ENCODE results near the gene AP1M2.

Gene AP1M2

DNA sequence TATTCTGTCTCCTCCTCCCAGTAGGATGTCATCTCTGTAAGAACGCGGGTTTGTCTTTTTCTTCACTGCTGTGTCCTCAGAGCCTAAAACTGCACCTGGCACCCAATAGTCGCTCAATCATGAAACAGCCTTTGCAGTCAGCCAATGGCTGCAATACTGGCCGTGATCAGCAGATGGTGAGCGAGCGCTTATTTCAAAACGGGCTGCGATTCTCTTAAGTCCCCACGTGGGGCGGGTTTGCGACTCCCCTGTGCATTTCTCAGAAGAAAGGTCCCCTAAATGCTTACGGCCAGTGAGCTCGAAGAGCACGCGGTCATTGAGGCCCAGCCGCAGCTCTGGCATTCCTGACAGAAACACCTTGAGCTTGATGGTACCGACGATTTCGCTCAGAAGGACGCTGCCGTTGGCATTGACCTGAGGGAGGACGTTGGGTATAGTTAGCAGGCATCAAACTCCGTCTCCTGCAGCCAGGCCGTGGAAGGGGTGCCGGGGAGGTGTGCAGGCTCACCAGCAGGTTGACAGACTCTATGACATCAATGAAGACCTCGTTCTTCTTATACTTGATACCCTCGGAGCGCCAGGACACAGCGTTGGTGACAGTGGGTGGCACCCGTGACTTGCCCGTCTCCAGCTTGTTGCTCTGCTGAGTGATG, 6.0 kb downstream of the AP1M2 start:
- TF ChIP-seq REST (IDR thresholded peaks at IDR 0.05; ENCODE audit: insufficient read depth in 1 of 2, low read depth in 2 of 2, low read length in 2 of 2) (no peak), SIN3A (IDR thresholded peaks at IDR 0.05; ENCODE audit: borderline replicate concordance, insufficient read depth, low read length) (no peak), TAF1 (IDR thresholded peaks at IDR 0.05; ENCODE audit: borderline replicate concordance, insufficient read depth, low read length) (no peak)

GRCh38 chr19:10577951-10578350, 9.2 kb downstream of the AP1M2 start:
- no peak for TF ChIP-seq POLR2AphosphoS5 (IDR thresholded peaks at IDR 0.05; ENCODE audit: low read depth, low read length)
- TF ChIP-seq FOXP2 (optimal IDR thresholded peaks at IDR 0.05; ENCODE audit: borderline replicate concordance, extremely low read depth, extremely low read length, insufficient read depth), result no peak
- no peak for TF ChIP-seq TAF1 (IDR thresholded peaks at IDR 0.05; ENCODE audit: borderline replicate concordance, insufficient read depth, low read length)
- no peak for TF ChIP-seq SIN3A (IDR thresholded peaks at IDR 0.05; ENCODE audit: borderline replicate concordance, insufficient read depth, low read length)

GRCh38 chr19:10575011-10575716, 11.9 kb downstream of the AP1M2 start:
- no peak for TF ChIP-seq FOXP2 (optimal IDR thresholded peaks at IDR 0.05; ENCODE audit: borderline replicate concordance, extremely low read depth, extremely low read length, insufficient read depth)
- TF ChIP-seq REST (IDR thresholded peaks at IDR 0.05; ENCODE audit: insufficient read depth in 1 of 2, low read depth in 2 of 2, low read length in 2 of 2), result no peak
- TF ChIP-seq TAF1 (IDR thresholded peaks at IDR 0.05; ENCODE audit: borderline replicate concordance, insufficient read depth, low read length), result no peak
- no peak for TF ChIP-seq SIN3A (IDR thresholded peaks at IDR 0.05; ENCODE audit: borderline replicate concordance, insufficient read depth, low read length)
- no peak for TF ChIP-seq POLR2AphosphoS5 (IDR thresholded peaks at IDR 0.05; ENCODE audit: low read depth, low read length)

DNA sequence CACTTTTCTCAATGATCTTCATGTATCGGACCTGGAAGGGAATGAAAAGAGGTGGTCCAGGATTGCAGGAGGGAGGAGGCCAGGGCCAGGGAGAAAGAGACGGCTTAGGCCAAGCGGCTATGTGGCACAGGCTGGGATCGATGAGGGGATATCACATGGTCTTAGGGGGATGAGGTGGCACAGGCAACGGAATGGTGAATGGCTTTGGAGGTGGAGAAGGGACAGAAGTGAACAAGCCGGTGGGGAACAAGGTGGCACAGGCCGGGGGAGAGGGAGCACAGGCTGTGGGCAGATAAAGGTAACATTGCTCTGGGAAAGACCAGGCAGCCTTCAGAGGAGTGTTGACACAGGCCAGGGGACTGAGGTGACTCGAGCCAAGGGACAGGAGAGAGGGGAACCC, 12.7 kb downstream of the AP1M2 start:
- TF ChIP-seq TAF1 (IDR thresholded peaks at IDR 0.05; ENCODE audit: borderline replicate concordance, insufficient read depth, low read length) (no peak), REST (IDR thresholded peaks at IDR 0.05; ENCODE audit: insufficient read depth in 1 of 2, low read depth in 2 of 2, low read length in 2 of 2) (no peak), FOXP2 (optimal IDR thresholded peaks at IDR 0.05; ENCODE audit: borderline replicate concordance, extremely low read depth, extremely low read length, insufficient read depth) (no peak), POLR2AphosphoS5 (IDR thresholded peaks at IDR 0.05; ENCODE audit: low read depth, low read length) (no peak), SIN3A (IDR thresholded peaks at IDR 0.05; ENCODE audit: borderline replicate concordance, insufficient read depth, low read length) (no peak)

DNA sequence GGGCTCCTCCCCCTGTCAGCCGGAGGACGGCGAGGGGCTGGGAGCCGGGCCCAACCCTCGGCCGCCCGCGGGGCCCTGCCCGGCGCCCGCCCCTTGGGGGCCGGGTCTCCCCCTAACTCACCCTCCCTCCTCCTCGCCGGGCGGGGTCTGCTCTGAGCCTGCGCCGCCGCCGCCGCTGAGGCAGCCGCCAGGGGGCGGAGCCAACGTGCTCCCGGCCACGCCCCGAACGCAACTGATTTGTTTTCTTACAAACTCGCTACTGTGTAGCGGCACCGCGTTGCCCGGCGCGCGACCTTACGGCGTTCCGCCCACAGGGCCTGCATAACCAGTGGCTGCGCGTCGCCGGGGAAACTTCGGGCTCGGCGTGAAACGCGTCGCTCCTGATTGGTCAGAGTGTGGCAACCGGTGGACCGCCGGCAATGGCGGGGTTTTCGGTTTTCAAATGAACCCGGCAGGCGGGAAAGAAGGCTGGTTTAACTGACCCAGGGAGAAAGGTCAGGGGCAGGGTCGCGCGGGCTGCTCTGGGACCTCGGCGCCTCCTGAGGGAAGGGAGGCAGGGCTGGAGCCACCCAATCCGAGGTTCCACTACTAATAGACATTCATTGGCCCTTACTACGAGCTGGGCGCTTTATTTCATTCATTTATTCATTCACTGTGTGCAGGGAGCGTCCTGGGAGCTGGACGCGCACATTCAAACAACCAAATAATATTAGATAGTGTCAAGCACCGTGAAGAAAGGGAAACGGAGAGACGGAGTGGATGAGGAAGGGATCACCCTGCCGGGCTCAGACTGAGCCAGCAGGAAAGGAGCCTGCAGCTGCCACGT, 18.1 kb downstream of the AP1M2 start, which contains the start of gene CDKN2D:
Gene CDKN2D (minus strand): TSS at position 154 of the 826 bp plus-strand sequence. CDS start 326 bp downstream, outside the sequence.
- no peak for TF ChIP-seq REST (IDR thresholded peaks at IDR 0.05; ENCODE audit: insufficient read depth in 1 of 2, low read depth in 2 of 2, low read length in 2 of 2)
- peak; percentile 63; the same call in 1 of the 2 replicates for TF ChIP-seq POLR2AphosphoS5 (IDR thresholded peaks at IDR 0.05; ENCODE audit: low read depth, low read length)
- peak; percentile 94 for TF ChIP-seq FOXP2 (optimal IDR thresholded peaks at IDR 0.05; ENCODE audit: borderline replicate concordance, extremely low read depth, extremely low read length, insufficient read depth)
- no peak for TF ChIP-seq TAF1 (IDR thresholded peaks at IDR 0.05; ENCODE audit: borderline replicate concordance, insufficient read depth, low read length)
- peak; percentile 54; the same call in 1 of the 2 replicates for TF ChIP-seq SIN3A (IDR thresholded peaks at IDR 0.05; ENCODE audit: borderline replicate concordance, insufficient read depth, low read length)

Data from PFSK-1 (cell line).